ENCODE results near the gene STOX2.

Gene STOX2

DNA sequence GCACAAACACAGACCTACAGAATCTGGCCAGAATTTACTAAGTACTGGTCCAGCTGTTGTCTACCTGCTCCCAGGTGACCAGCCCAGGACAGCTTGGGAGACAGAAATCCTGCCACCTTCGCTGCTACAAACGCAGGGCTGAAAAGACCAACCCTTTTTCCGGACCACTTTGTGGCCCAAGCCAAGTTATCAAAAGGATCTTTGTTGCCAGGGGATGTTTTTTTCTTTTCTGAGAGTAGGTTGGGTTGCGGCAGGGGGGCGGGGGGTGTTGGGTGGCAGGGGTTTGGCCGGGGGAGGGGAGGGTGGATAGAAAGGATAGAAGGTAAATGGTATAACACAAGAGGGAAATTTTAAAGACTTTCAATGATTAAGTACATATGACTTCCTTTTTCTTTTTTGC, 63.4 kb downstream of the STOX2 start:
- TF ChIP-seq EZH2phosphoT487 (conservative IDR thresholded peaks at IDR 0.05; ENCODE audit: low read length): no peak
- TF ChIP-seq, protein P1, sequence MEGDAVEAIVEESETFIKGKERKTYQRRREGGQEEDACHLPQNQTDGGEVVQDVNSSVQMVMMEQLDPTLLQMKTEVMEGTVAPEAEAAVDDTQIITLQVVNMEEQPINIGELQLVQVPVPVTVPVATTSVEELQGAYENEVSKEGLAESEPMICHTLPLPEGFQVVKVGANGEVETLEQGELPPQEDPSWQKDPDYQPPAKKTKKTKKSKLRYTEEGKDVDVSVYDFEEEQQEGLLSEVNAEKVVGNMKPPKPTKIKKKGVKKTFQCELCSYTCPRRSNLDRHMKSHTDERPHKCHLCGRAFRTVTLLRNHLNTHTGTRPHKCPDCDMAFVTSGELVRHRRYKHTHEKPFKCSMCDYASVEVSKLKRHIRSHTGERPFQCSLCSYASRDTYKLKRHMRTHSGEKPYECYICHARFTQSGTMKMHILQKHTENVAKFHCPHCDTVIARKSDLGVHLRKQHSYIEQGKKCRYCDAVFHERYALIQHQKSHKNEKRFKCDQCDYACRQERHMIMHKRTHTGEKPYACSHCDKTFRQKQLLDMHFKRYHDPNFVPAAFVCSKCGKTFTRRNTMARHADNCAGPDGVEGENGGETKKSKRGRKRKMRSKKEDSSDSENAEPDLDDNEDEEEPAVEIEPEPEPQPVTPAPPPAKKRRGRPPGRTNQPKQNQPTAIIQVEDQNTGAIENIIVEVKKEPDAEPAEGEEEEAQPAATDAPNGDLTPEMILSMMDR (IDR thresholded peaks at IDR 0.05; ENCODE audit: insufficient read depth, low read length, poor library complexity, severe bottlenecking): no peak
- no peak overlapping the region for H2AFZ ChIP-seq (ENCODE audit: low read depth, low read length, severe bottlenecking)
- no peak overlapping the region for H3K27ac ChIP-seq (ENCODE audit: low read depth, low read length)
- no peaks in the 10 kb centered on the region for H3K79me2 ChIP-seq (ENCODE audit: insufficient read depth, low read length)
- H3K36me3 ChIP-seq (ENCODE audit: low read length): no peaks in the 10 kb centered on the region
- no peak overlapping the region for H3K9ac ChIP-seq (ENCODE audit: low read length)
- no peak overlapping the region for H3K4me2 ChIP-seq (ENCODE audit: low read depth, low read length, poor library complexity, severe bottlenecking)
- no peaks in the 10 kb centered on the region for H3K9me3 ChIP-seq (ENCODE audit: insufficient read depth, low read length)
- no peaks in the 10 kb centered on the region for H4K20me1 ChIP-seq (ENCODE audit: low read depth, low read length)
- no peaks in the 10 kb centered on the region for H3K9me2 ChIP-seq (replicated peaks; ENCODE audit: insufficient read depth, low read length)
- no peaks in the 10 kb centered on the region for H3F3A ChIP-seq (ENCODE audit: insufficient read depth)
- H3K27me3 ChIP-seq (ENCODE audit: low read length): no peaks in the 10 kb centered on the region
- no peak overlapping the region for H3K4me3 ChIP-seq (ENCODE audit: insufficient read depth, low read length, poor library complexity, severe bottlenecking)

DNA sequence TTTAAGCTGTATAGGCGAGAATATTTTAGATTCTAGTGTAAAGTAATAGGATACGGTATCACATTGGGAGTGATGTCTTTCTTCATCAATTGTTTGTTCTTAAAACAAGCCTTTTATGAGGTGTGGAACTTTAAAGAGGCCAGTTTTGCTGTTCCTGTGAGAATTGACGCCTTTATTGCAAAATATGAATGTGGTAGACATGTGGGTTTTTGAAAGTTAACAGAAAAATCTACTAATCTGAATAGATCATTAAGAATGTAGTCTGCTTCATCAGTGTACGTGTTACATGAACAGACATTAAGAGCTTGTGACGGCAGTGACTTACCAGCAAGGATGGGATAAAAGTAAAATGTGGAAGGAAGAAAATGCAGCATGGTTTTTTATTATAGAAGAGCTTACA, 63.8 kb downstream of the STOX2 start:
- H3K27ac ChIP-seq (ENCODE audit: low read depth, low read length): no peak overlapping the region
- no peak overlapping the region for H2AFZ ChIP-seq (ENCODE audit: low read depth, low read length, severe bottlenecking)
- H3K4me3 ChIP-seq (ENCODE audit: insufficient read depth, low read length, poor library complexity, severe bottlenecking): no peak overlapping the region
- H3K9ac ChIP-seq (ENCODE audit: low read length): no peak overlapping the region
- H3F3A ChIP-seq (ENCODE audit: insufficient read depth): no peaks in the 10 kb centered on the region
- no peaks in the 10 kb centered on the region for H3K36me3 ChIP-seq (ENCODE audit: low read length)
- no peaks in the 10 kb centered on the region for H3K9me2 ChIP-seq (replicated peaks; ENCODE audit: insufficient read depth, low read length)
- H3K4me2 ChIP-seq (ENCODE audit: low read depth, low read length, poor library complexity, severe bottlenecking): no peak overlapping the region
- TF ChIP-seq, protein P1 (IDR thresholded peaks at IDR 0.05; ENCODE audit: insufficient read depth, low read length, poor library complexity, severe bottlenecking): no peak
- TF ChIP-seq EZH2phosphoT487 (conservative IDR thresholded peaks at IDR 0.05; ENCODE audit: low read length): no peak
- no peaks in the 10 kb centered on the region for H3K9me3 ChIP-seq (ENCODE audit: insufficient read depth, low read length)
- no peaks in the 10 kb centered on the region for H3K27me3 ChIP-seq (ENCODE audit: low read length)
- no peaks in the 10 kb centered on the region for H3K79me2 ChIP-seq (ENCODE audit: insufficient read depth, low read length)
- no peaks in the 10 kb centered on the region for H4K20me1 ChIP-seq (ENCODE audit: low read depth, low read length)

DNA sequence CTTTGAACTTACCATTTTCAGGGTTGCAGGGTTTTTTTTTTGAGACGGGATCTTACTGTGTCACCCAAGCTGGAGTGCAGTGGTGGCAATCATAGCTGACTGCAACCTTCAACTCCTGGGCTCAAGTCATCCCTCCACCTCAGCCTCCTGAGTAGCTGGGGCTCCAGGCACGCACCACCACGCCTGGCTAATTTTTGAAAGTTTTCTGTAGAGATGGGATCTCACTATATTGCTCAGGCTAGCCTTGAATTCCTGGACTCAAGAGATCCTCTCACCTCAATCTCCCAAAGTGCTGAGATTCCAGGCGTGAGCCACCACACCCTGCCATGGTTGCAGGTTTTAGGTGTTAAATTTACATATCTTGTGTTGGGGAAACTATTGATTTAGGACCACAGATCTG, 64.5 kb downstream of the STOX2 start:
- no peak overlapping the region for H3K9ac ChIP-seq (ENCODE audit: low read length)
- no peak overlapping the region for H3K4me2 ChIP-seq (ENCODE audit: low read depth, low read length, poor library complexity, severe bottlenecking)
- no peak overlapping the region for H2AFZ ChIP-seq (ENCODE audit: low read depth, low read length, severe bottlenecking)
- H3K79me2 ChIP-seq (ENCODE audit: insufficient read depth, low read length): no peaks in the 10 kb centered on the region
- no peaks in the 10 kb centered on the region for H3K27me3 ChIP-seq (ENCODE audit: low read length)
- H3K27ac ChIP-seq (ENCODE audit: low read depth, low read length): no peak overlapping the region
- H3K4me3 ChIP-seq (ENCODE audit: insufficient read depth, low read length, poor library complexity, severe bottlenecking): no peak overlapping the region
- no peaks in the 10 kb centered on the region for H3F3A ChIP-seq (ENCODE audit: insufficient read depth)
- no peaks in the 10 kb centered on the region for H3K9me3 ChIP-seq (ENCODE audit: insufficient read depth, low read length)
- TF ChIP-seq EZH2phosphoT487 (conservative IDR thresholded peaks at IDR 0.05; ENCODE audit: low read length): no peak
- TF ChIP-seq, protein P1 (IDR thresholded peaks at IDR 0.05; ENCODE audit: insufficient read depth, low read length, poor library complexity, severe bottlenecking): no peak
- H3K36me3 ChIP-seq (ENCODE audit: low read length): no peaks in the 10 kb centered on the region
- no peaks in the 10 kb centered on the region for H3K9me2 ChIP-seq (replicated peaks; ENCODE audit: insufficient read depth, low read length)
- no peaks in the 10 kb centered on the region for H4K20me1 ChIP-seq (ENCODE audit: low read depth, low read length)
